ENCODE data around the gene CDH23. TPM values are rescaled to one million over a fixed set of nuclear protein-coding genes. Genes with fewer than 3 reads are reported as not detected.

The CDH23 gene
- total and polyA plus RNA-seq, 2 donors from 2014 or later = 1.1 to 6.4 TPM

- Histone ChIP-seq H3K9ac (ENCODE audit: low read length in 3 of 3) (no peak overlapping the region), H3K4me3 (ENCODE audit: low read length in 3 of 3) (no peak overlapping the region), H3K36me3 (ENCODE audit: control insufficient read depth in 2 of 3, insufficient read depth in 3 of 3, low read length in 3 of 3) (no peaks in the 10 kb centered on the region), H3K9me3 (ENCODE audit: control insufficient read depth in 2 of 3, insufficient read depth in 1 of 3, low read length in 3 of 3) (peaks cover 0 to 9% (median 2%) of the 10 kb centered on the region in 3 donors), H3K27ac (ENCODE audit: low read depth in 2 of 2, low read length in 2 of 2) (no peak overlapping the region), H3K4me1 (ENCODE audit: control insufficient read depth in 2 of 3, insufficient read depth in 2 of 3, low read depth in 1 of 3, low read length in 3 of 3) (peaks cover 0 to 4% (median 0%) of the 10 kb centered on the region in 3 donors), H3K27me3 (ENCODE audit: control insufficient read depth, insufficient read depth, low read length) (no peaks in the 10 kb centered on the region)
- no peak for TF ChIP-seq CTCF (IDR thresholded peaks at IDR 0.05; ENCODE audit: borderline replicate concordance, extremely low read depth, insufficient read depth)
- intact Hi-C loops (cut with DNase I) = no loop called here
- DNase-seq (no peak), FAIRE-seq (no peak)
Observed at GRCh38 chr10:71492872-71493271, 96.2 kb downstream of the CDH23 start.

DNA sequence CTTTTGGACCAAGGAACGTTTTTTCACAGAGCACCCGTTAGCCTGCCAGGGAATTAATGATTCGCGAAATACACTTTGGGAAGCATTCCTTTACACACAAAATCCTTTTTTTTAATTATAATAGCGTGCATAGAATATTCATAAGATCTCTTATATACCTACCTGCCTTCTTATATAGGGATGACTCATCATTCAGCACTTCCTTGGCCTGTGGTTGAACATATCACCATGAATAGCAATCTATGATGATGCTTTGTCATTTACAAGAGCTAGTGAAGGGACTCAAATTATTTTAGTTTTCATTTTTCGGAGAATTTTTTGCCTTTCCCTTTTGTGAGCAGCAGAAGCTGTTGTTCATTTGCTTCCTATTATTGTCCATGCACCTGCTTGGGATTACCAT lies 97.0 kb downstream of the CDH23 start:
- H3K36me3 ChIP-seq (ENCODE audit: control insufficient read depth in 2 of 3, insufficient read depth in 3 of 3, low read length in 3 of 3) = no peaks in the 10 kb centered on the region
- intact Hi-C loops (cut with DNase I) = no loop called here
- H3K9me3 ChIP-seq (ENCODE audit: control insufficient read depth in 2 of 3, insufficient read depth in 1 of 3, low read length in 3 of 3) = peaks cover 0 to 6% (median 2%) of the 10 kb centered on the region in 3 donors
- H3K27ac ChIP-seq (ENCODE audit: low read depth in 2 of 2, low read length in 2 of 2) = no peak overlapping the region
- FAIRE-seq (no peak), DNase-seq (no peak)
- H3K4me3 ChIP-seq (ENCODE audit: low read length in 3 of 3) = no peak overlapping the region
- TF ChIP-seq CTCF (IDR thresholded peaks at IDR 0.05; ENCODE audit: borderline replicate concordance, extremely low read depth, insufficient read depth) = no peak
- no peak overlapping the region for H3K9ac ChIP-seq (ENCODE audit: low read length in 3 of 3)
- peaks cover 0 to 6% (median 0%) of the 10 kb centered on the region in 3 donors for H3K4me1 ChIP-seq (ENCODE audit: control insufficient read depth in 2 of 3, insufficient read depth in 2 of 3, low read depth in 1 of 3, low read length in 3 of 3)
- no peaks in the 10 kb centered on the region for H3K27me3 ChIP-seq (ENCODE audit: control insufficient read depth, insufficient read depth, low read length)

- H3K27ac ChIP-seq (ENCODE audit: low read depth in 2 of 2, low read length in 2 of 2) = no peak overlapping the region
- TF ChIP-seq CTCF (IDR thresholded peaks at IDR 0.05; ENCODE audit: borderline replicate concordance, extremely low read depth, insufficient read depth) = no peak
- peak in 1 of 5 donors; percentile 32 for DNase-seq
- H3K4me1 ChIP-seq (ENCODE audit: control insufficient read depth in 2 of 3, insufficient read depth in 2 of 3, low read depth in 1 of 3, low read length in 3 of 3) = peaks cover 0 to 6% (median 0%) of the 10 kb centered on the region in 3 donors
- H3K27me3 ChIP-seq (ENCODE audit: control insufficient read depth, insufficient read depth, low read length) = no peaks in the 10 kb centered on the region
- no peaks in the 10 kb centered on the region for H3K9me3 ChIP-seq (ENCODE audit: control insufficient read depth in 2 of 3, insufficient read depth in 1 of 3, low read length in 3 of 3)
- H3K9ac ChIP-seq (ENCODE audit: low read length in 3 of 3) = no peak overlapping the region
- H3K36me3 ChIP-seq (ENCODE audit: control insufficient read depth in 2 of 3, insufficient read depth in 3 of 3, low read length in 3 of 3) = no peaks in the 10 kb centered on the region
- H3K4me3 ChIP-seq (ENCODE audit: low read length in 3 of 3) = no peak overlapping the region
- intact Hi-C loops (cut with DNase I) = no loop called here
- FAIRE-seq = no peak
Observed at GRCh38 chr10:71494476-71494875, 97.8 kb downstream of the CDH23 start.

- Histone ChIP-seq H3K4me3 (ENCODE audit: low read length in 3 of 3) (no peak overlapping the region), H3K9me3 (ENCODE audit: control insufficient read depth in 2 of 3, insufficient read depth in 1 of 3, low read length in 3 of 3) (no peaks in the 10 kb centered on the region), H3K27me3 (ENCODE audit: control insufficient read depth, insufficient read depth, low read length) (no peaks in the 10 kb centered on the region), H3K36me3 (ENCODE audit: control insufficient read depth in 2 of 3, insufficient read depth in 3 of 3, low read length in 3 of 3) (no peaks in the 10 kb centered on the region), H3K9ac (ENCODE audit: low read length in 3 of 3) (no peak overlapping the region), H3K4me1 (ENCODE audit: control insufficient read depth in 2 of 3, insufficient read depth in 2 of 3, low read depth in 1 of 3, low read length in 3 of 3) (peaks cover 0 to 6% (median 0%) of the 10 kb centered on the region in 3 donors), H3K27ac (ENCODE audit: low read depth in 2 of 2, low read length in 2 of 2) (no peak overlapping the region)
- intact Hi-C loops (cut with DNase I) = no loop called here
- DNase-seq (no peak), FAIRE-seq (no peak)
- no peak for TF ChIP-seq CTCF (IDR thresholded peaks at IDR 0.05; ENCODE audit: borderline replicate concordance, extremely low read depth, insufficient read depth)
Observed at GRCh38 chr10:71494980-71495381, 98.3 kb downstream of the CDH23 start.

Measured in kidney (tissue), 14 donors.